Thyroid gland (tissue), 4 donors: ENCODE results near the gene DIS3L. TPM values are rescaled to one million over a fixed set of nuclear protein-coding genes. Genes with fewer than 3 reads are reported as not detected.
A peak's percentile ranks its signal among the peaks of the same experiment; 100 is the strongest.

Source experiments
- DNase-seq, 2 donors: peaks; one replicate each; pipeline ENCODE4 v3.0.0-alpha.2; 2019
- H3K27ac ChIP-seq, 3 donors: fragments of 200-600 bp; sonication (generic); 1 replicate in 2 of 3; 2 replicates in 1 of 3; pipeline ENCODE4 v1.5.1; 2016 to 2019; ENCODE audit warnings: mild to moderate bottlenecking in 1 of 3, moderate library complexity in 1 of 3
- H3K27me3 ChIP-seq: fragments of 200-600 bp; sonication (generic); one replicate; pipeline ENCODE4 v1.5.1; 2019
- H3K36me3 ChIP-seq, 2 donors: fragments of 200-600 bp; sonication (generic); one replicate each; pipeline ENCODE4 v1.5.1; 2016 to 2019
- H3K4me1 ChIP-seq, 2 donors: fragments of 200-600 bp; sonication (generic); one replicate each; pipeline ENCODE4 v1.5.1; 2017 to 2019
- H3K4me3 ChIP-seq, 3 donors: fragments of 200-600 bp; sonication (generic); replicated peaks in 1 of 3; 1 replicate in 2 of 3; 2 replicates in 1 of 3; pipeline ENCODE4 v1.5.1; 2016; ENCODE audit warnings: mild to moderate bottlenecking in 1 of 3
- H3K9me3 ChIP-seq: fragments of 200-600 bp; sonication (generic); one replicate; pipeline ENCODE4 v1.5.1; 2017
- POLR2A ChIP-seq, 2 donors: fragments of 450-650 bp; IDR thresholded peaks; one replicate each; pipeline ENCODE4 v1.6.1; 2017; ENCODE audit warnings: antibody characterized with exemption in 2 of 2, mild to moderate bottlenecking in 2 of 2, moderate library complexity in 1 of 2
- WGBS, 2 donors: methylation state at CpG; one replicate each; pipeline ENCODE4 v1.1.5; 2017; 5-methylcytosine and 5-hydroxymethylcytosine counted together
- intact Hi-C: fragments of 100-400 bp; cut with DNase I; formaldehyde crosslinking; loops from one replicate; pipeline ENCODE4 v1.15.1; 2023
- total RNA-seq, 4 donors: library from RNA; depleted of rRNA; stranded (reverse); fragments of >200 nt; gene quantifications; one replicate each; pipeline ENCODE4 v1.2.3, GENCODE V29; 2016
- TF ChIP-seq, protein P1 (sequence below), 6 experiments: fragments of 200-600 bp in 3 of 6; fragments of 450-650 bp in 3 of 6; sonication (generic) in 3 of 6; IDR thresholded peaks; one replicate each; pipeline ENCODE4 v1.5.1; 2016 to 2019; ENCODE audit warnings: antibody characterized with exemption in 6 of 6, mild to moderate bottlenecking in 2 of 6, inconsistent platforms in 1 of 6, moderate library complexity in 1 of 6

Gene DIS3L
- total RNA-seq, 4 donors from 2014 or later = 20.8 to 49.8 (median 37.8) TPM

DNA sequence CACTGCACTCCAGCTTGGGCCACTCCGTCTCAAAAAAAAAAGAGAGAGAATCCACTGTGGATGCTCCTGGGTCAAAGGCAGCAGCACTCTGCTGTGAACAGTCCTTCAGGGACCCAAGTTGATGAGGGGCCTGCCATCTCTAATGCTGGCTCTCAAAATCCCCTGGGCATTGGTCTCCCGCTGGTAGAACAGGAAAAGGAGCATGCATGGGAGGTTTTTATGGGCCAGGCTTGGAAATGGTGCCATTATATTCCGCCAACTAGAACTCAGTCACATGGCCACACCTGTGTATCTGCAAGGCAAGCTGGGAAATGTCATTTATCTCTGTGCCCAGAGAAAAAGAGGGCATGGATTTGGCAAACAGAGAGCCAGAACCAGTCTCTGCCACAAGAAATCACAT is 3.4 kb upstream of the DIS3L start:
- 93 to 96% methylated on average over 3 of the region's 3 CpGs for WGBS, 2 donors
- intact Hi-C loops = no loop called here
- H3K4me1 ChIP-seq = peaks cover 17 to 19% of the 10 kb centered on the region in 2 donors

DNA sequence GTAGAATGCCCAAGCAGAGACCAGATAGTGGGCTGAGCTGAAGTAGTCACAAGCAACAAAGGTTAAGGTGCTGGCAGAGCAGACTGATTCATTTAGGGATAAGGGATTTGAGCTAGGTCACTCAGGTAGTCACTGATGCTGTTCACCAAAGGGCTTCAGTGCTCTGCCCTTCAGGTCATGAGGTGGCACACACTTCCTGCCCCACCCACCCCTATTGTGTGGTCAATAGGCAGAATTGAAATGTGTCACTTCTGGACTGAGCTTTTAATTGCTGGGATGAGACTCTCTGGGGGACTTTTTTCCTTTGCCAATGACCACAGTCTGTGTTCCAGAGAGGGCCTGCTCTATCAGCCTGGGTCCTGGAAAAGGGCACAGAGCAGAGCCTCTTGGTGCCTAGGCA is 2.9 kb upstream of the DIS3L start:
- peaks cover 20% of the 10 kb centered on the region in 2 donors for H3K4me1 ChIP-seq
- no peak overlapping the region for H3K4me3 ChIP-seq
- H3K9me3 ChIP-seq = no peaks in the 10 kb centered on the region
- no peaks in the 10 kb centered on the region for H3K36me3 ChIP-seq
- no peaks in the 10 kb centered on the region for H3K27me3 ChIP-seq
- intact Hi-C loops = no loop called here
- DNase-seq = no peak
- no peak for TF ChIP-seq POLR2A (IDR thresholded peaks at IDR 0.05)
- H3K27ac ChIP-seq = no peak overlapping the region

More for the DNA sequence above, 3.4 kb upstream of the DIS3L start:
- TF ChIP-seq, protein P1, sequence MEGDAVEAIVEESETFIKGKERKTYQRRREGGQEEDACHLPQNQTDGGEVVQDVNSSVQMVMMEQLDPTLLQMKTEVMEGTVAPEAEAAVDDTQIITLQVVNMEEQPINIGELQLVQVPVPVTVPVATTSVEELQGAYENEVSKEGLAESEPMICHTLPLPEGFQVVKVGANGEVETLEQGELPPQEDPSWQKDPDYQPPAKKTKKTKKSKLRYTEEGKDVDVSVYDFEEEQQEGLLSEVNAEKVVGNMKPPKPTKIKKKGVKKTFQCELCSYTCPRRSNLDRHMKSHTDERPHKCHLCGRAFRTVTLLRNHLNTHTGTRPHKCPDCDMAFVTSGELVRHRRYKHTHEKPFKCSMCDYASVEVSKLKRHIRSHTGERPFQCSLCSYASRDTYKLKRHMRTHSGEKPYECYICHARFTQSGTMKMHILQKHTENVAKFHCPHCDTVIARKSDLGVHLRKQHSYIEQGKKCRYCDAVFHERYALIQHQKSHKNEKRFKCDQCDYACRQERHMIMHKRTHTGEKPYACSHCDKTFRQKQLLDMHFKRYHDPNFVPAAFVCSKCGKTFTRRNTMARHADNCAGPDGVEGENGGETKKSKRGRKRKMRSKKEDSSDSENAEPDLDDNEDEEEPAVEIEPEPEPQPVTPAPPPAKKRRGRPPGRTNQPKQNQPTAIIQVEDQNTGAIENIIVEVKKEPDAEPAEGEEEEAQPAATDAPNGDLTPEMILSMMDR (IDR thresholded peaks at IDR 0.05) = no peak
- TF ChIP-seq POLR2A (IDR thresholded peaks at IDR 0.05) = no peak
- Histone ChIP-seq H3K9me3 (no peaks in the 10 kb centered on the region), H3K4me3 (no peak overlapping the region), H3K27ac (no peak overlapping the region), H3K27me3 (no peaks in the 10 kb centered on the region), H3K36me3 (no peaks in the 10 kb centered on the region)
- no peak for DNase-seq

DNA sequence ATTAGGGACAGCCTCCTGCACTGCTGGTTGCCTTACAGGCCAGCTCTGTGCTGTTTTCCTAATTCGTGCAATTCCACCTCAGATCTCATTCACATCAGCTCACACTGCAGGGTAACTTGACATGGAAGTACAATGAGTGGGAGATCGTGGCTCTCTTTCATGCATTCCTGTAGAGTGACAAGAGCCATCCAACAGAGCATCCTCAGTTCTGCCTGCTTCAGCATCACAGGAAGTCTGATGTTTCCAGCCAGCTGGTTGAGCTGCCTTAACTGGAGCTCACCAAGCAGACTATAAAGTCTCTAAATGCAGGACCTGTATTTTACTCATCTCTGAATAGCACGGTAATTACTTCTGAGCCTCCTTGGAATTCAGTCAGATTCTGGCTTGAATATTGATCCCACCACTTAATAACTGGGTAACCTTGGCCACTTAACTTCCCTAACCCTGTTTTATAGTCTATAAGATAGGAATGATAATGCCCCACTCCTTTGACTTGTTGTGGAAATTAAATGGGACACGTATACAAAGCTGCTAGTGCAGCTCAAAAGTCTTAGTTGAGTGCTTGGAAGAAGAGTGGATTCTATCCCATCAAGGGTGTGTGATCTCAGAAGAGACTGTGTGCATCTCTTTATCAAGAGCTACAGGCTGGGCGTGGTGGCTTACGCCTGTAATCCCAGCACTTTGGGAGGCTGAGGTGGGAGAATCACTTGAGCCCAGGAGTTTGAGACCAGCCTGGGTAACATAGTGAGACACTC is 1.4 kb upstream of the DIS3L start:
- Histone ChIP-seq H3K36me3 (no peaks in the 10 kb centered on the region), H3K27me3 (no peaks in the 10 kb centered on the region), H3K4me1 (peaks cover 20% of the 10 kb centered on the region in 2 donors), H3K27ac (peak overlapping the region in 2 of 3 donors; percentile 91 to 92), H3K9me3 (no peaks in the 10 kb centered on the region), H3K4me3 (no peak overlapping the region)
- intact Hi-C loops = no loop called here
- WGBS, 2 donors = 89 to 90% methylated on average over 6 of the region's 6 CpGs
- no peak for DNase-seq
- no peak for TF ChIP-seq POLR2A (IDR thresholded peaks at IDR 0.05)
- TF ChIP-seq, protein P1 (IDR thresholded peaks at IDR 0.05) = no peak

DNA sequence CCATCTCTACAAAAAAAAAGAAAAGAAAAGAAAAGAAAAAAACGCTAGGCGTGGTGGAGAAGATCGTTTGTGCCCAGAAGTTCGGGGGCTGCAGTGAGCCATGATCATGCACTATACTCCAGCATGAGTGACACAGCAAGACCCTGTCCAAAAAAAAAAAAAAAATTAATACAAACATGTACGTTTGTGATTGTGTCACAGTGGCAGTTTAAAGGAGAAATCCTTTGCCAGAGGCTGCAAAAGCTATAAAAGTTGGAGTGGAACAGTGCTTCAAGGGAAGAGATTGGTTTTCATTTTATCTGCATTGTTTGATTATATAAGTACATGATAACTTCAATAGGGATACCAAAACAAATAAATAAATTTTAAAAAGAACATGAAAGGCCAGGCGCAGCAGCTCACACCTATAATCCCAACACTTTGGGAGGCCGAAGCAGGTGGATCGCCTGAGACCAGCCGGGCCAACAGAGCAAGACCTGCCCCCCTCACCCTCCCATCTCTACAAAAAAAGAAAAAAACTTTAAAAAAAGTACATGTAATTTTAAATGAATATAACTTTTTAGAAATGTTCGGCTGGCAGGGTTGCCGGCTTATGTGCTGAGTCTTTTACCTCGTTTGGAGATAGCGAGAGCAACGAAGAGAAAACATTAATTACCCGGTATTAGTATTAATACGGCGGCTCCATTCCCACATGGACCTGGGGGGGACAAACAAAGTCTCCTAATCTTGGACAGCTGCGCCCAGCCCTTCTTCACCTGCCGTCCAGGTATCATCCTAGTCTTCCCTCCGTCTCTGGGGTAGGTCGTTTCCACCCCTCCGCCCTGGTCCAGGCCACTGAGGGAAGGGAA is 573 bp upstream of the DIS3L start:
- 13 to 18% methylated on average over 22 of the region's 22 CpGs for WGBS, 2 donors
- peaks cover 20% of the 10 kb centered on the region in 2 donors for H3K4me1 ChIP-seq
- H3K9me3 ChIP-seq = no peaks in the 10 kb centered on the region
- DNase-seq = peak; percentile 9 to 10
- intact Hi-C loops = no loop called here
- no peak for TF ChIP-seq POLR2A (IDR thresholded peaks at IDR 0.05)
- TF ChIP-seq, protein P1 (IDR thresholded peaks at IDR 0.05) = no peak
- peak overlapping the region; percentile 77 to 92 (median 91) for H3K27ac ChIP-seq
- H3K36me3 ChIP-seq = no peaks in the 10 kb centered on the region
- H3K4me3 ChIP-seq = peak overlapping the region; percentile 54 to 68 (median 66)
- no peaks in the 10 kb centered on the region for H3K27me3 ChIP-seq

DNA sequence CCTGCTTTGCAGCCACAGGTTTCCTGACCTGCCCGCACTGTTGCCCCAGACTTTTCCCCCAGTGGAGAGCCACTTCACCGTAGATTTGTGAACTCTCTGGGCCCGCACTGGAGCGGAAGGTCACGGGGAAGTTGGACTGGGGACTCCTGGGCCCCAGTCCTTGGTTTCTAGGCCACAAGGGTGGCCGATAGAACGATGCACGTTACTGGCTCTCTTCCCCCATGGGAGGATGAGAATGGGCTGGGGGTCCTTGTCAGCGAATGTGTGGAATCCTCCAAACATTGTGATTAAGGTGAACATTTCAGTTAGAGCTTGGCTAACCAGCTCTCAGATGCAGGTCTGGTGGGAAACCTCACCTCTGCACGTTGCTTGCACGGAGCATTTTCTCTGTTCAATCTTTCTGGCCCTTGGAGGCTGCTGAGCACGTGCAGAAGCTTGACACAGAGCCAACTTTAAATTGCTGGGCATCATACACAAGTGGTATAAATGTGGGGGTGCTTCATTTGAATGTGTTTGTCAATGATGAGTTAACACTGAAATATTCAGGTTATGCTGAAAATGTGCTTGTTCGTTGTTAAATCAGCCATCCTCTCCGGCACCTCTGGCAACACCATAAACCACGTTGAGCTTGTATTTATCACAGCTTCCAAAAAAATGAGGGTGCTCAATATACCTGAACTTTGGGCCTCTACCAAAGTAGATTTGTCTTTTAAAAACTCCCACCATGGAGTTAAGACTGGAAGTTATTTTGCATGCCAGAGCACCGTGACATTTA is 976 bp downstream of the DIS3L start:
- DNase-seq = peak; percentile 15 to 20
- peak overlapping the region in 2 of 3 donors; percentile 11 to 68 for H3K4me3 ChIP-seq
- intact Hi-C loops = no loop called here
- no peaks in the 10 kb centered on the region for H3K36me3 ChIP-seq
- TF ChIP-seq, protein P1 (IDR thresholded peaks at IDR 0.05) = no peak
- no peak for TF ChIP-seq POLR2A (IDR thresholded peaks at IDR 0.05)
- 6% methylated on average over 13 to 15 of the region's 16 CpGs for WGBS, 2 donors
- H3K9me3 ChIP-seq = no peaks in the 10 kb centered on the region
- H3K27ac ChIP-seq = peak overlapping the region; percentile 77 to 92 (median 91)
- H3K27me3 ChIP-seq = no peaks in the 10 kb centered on the region
- H3K4me1 ChIP-seq = peaks cover 20% of the 10 kb centered on the region in 2 donors
